Measurements from ENCODE around the gene ARHGAP24. TPM values are rescaled to one million over a fixed set of nuclear protein-coding genes. Genes with fewer than 3 reads are reported as not detected.

ARHGAP24 gene
- total RNA-seq, 4 donors from 2014 or later: 17.8 to 65.2 (median 27.2) TPM

DNA sequence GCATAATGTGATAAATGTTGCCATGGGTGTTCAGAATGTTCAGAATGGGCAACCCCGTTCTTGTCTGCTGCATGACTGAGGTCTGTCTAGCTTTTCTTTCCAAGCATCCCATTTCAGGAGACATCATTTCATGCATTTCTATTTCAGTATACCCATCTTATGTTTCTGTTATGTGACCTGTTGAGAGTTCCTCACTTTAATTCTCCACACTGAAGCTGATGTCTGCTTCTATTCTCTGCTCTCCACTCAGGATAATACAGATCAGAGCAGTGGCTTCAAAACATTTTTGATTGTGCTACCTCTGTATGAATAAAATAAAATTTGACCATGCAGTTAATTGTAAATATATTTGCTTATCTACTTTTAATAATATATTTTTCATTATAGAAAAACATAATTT lies 398.6 kb downstream of the ARHGAP24 start:
- H3K27ac ChIP-seq: no peak overlapping the region
- 89% methylated on average over 1 of the region's 1 CpG for WGBS

DNA sequence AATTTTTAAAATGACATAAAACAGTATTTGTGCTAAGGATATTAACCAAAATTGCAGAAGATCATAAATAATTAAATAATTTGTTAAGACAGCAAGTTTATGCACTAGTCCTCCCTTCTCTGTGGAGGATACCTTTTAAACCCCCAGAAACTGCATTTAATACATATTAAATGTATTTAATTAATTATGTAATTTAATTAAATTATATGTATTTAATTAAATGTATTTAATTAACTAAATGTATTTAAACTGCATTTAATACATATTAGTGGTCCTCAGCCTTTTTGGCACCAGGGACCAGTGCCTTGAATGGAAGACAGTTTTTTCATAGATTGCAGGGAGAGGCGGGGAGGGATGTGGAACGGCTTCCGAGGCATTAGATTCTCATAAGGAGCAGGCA lies 404.6 kb downstream of the ARHGAP24 start:
- no peak for DNase-seq (ENCODE audit: low spot score in 2 of 2)
- no peak overlapping the region for H3K4me3 ChIP-seq
- no peaks in the 10 kb centered on the region for H3K27me3 ChIP-seq
- H3K4me1 ChIP-seq: no peaks in the 10 kb centered on the region
- TF ChIP-seq EP300 (IDR thresholded peaks at IDR 0.05): no peak
- TF ChIP-seq POLR2AphosphoS5 (IDR thresholded peaks at IDR 0.05): no peak
- no peak for TF ChIP-seq CTCF (IDR thresholded peaks at IDR 0.05)
- TF ChIP-seq POLR2A (IDR thresholded peaks at IDR 0.05): no peak
- no peaks in the 10 kb centered on the region for H3K9me3 ChIP-seq
- H3K36me3 ChIP-seq: no peaks in the 10 kb centered on the region
- no peak overlapping the region for H3K27ac ChIP-seq
- WGBS: 96% methylated on average over 3 of the region's 3 CpGs

More for the DNA sequence above, 398.6 kb downstream of the ARHGAP24 start:
- Histone ChIP-seq H3K27me3 (no peaks in the 10 kb centered on the region), H3K9me3 (no peaks in the 10 kb centered on the region), H3K4me1 (no peaks in the 10 kb centered on the region), H3K4me3 (no peak overlapping the region), H3K36me3 (no peaks in the 10 kb centered on the region)
- no peak for DNase-seq (ENCODE audit: low spot score in 2 of 2)
- TF ChIP-seq POLR2A (IDR thresholded peaks at IDR 0.05) (no peak), CTCF (IDR thresholded peaks at IDR 0.05) (no peak), EP300 (IDR thresholded peaks at IDR 0.05) (no peak), POLR2AphosphoS5 (IDR thresholded peaks at IDR 0.05) (no peak)

DNA sequence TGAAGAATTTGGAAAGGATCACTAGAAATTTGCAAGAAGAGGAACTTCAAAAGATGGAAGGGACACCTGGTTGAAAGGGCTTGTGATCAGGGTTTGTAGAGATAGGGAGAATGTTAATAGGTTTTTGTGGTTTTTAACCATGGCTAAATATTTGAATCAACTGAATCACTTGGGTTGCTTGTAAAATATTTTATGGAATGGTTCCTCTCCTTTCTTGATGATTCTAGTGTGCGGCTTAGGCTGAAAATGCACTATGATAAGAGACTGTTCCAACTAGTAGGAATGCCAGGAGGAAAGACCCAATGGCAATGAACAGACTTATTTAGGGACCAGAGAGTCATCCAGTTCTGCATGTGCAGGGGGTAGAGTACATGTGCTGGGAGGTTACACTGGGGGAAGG lies 408.2 kb downstream of the ARHGAP24 start:
- H3K4me3 ChIP-seq: no peak overlapping the region
- no peaks in the 10 kb centered on the region for H3K4me1 ChIP-seq
- TF ChIP-seq POLR2AphosphoS5 (IDR thresholded peaks at IDR 0.05) (no peak), POLR2A (IDR thresholded peaks at IDR 0.05) (no peak), CTCF (IDR thresholded peaks at IDR 0.05) (no peak), EP300 (IDR thresholded peaks at IDR 0.05) (no peak)
- no peak overlapping the region for H3K27ac ChIP-seq
- H3K9me3 ChIP-seq: no peaks in the 10 kb centered on the region
- no peaks in the 10 kb centered on the region for H3K36me3 ChIP-seq
- WGBS: 92% methylated on average over 1 of the region's 1 CpG
- no peaks in the 10 kb centered on the region for H3K27me3 ChIP-seq
- no peak for DNase-seq (ENCODE audit: low spot score in 2 of 2)

GRCh38 chr4:85884251-85884650 lies 409.3 kb downstream of the ARHGAP24 start:
- Histone ChIP-seq H3K4me1 (no peaks in the 10 kb centered on the region), H3K9me3 (no peaks in the 10 kb centered on the region), H3K4me3 (no peak overlapping the region), H3K27ac (no peak overlapping the region), H3K36me3 (no peaks in the 10 kb centered on the region), H3K27me3 (no peaks in the 10 kb centered on the region)
- 69% methylated on average over 2 of the region's 2 CpGs for WGBS
- DNase-seq (ENCODE audit: low spot score in 2 of 2): no peak
- TF ChIP-seq CTCF (IDR thresholded peaks at IDR 0.05): no peak
- no peak for TF ChIP-seq POLR2AphosphoS5 (IDR thresholded peaks at IDR 0.05)
- no peak for TF ChIP-seq POLR2A (IDR thresholded peaks at IDR 0.05)
- no peak for TF ChIP-seq EP300 (IDR thresholded peaks at IDR 0.05)

GRCh38 chr4:85886665-85887064 lies 411.7 kb downstream of the ARHGAP24 start:
- no peak for DNase-seq (ENCODE audit: low spot score in 2 of 2)
- Histone ChIP-seq H3K36me3 (no peaks in the 10 kb centered on the region), H3K27me3 (no peaks in the 10 kb centered on the region), H3K4me1 (no peaks in the 10 kb centered on the region), H3K27ac (no peak overlapping the region), H3K4me3 (no peak overlapping the region), H3K9me3 (no peaks in the 10 kb centered on the region)
- whole genome bisulfite sequencing: 94% methylated on average over 1 of the region's 1 CpG
- TF ChIP-seq POLR2A (IDR thresholded peaks at IDR 0.05) (no peak), POLR2AphosphoS5 (IDR thresholded peaks at IDR 0.05) (no peak)

DNA sequence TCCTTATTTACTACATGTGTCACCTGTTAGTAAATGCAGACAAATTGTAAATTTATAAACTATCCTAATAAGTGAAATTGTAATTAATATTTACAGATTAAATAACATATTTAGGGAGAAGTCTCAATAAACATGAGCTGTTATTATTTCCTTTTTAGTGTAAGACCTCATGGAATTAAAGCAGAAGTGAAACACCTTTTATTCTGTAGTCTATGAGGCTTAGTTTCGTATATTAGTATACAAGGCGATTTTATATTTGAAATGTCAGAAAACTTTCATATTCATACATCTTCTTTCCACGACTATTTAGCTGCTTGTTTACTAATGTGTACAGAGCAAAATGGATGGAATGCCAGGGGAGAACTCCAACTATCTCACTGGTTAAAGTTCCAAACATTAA lies 414.4 kb downstream of the ARHGAP24 start:
- Histone ChIP-seq H3K9me3 (no peaks in the 10 kb centered on the region), H3K4me3 (no peak overlapping the region), H3K36me3 (no peaks in the 10 kb centered on the region), H3K27me3 (no peaks in the 10 kb centered on the region), H3K27ac (no peak overlapping the region), H3K4me1 (no peaks in the 10 kb centered on the region)
- 93% methylated on average over 3 of the region's 3 CpGs for WGBS
- TF ChIP-seq CTCF (IDR thresholded peaks at IDR 0.05): no peak
- no peak for DNase-seq (ENCODE audit: low spot score in 2 of 2)
